Liver (tissue), 3 donors: ENCODE data around the gene COL19A1.
A peak's percentile ranks its signal among the peaks of the same experiment; 100 is the strongest.

ENCODE experiments used
- ATF3 ChIP-seq: IDR thresholded peaks from 2 replicates; pipeline ENCODE4 v1.6.1; 2016; ENCODE audit warnings: antibody characterized with exemption
- CTCF ChIP-seq: fragments of 150-350 bp; IDR thresholded peaks from 2 replicates; pipeline ENCODE4 v1.5.1; 2017; ENCODE audit warnings: improper control_type of control experiment, low read depth, low read length; ENCODE audit not compliant: missing input control
- FOXA1 ChIP-seq: IDR thresholded peaks from 2 replicates; pipeline ENCODE4 v1.6.1; 2016; ENCODE audit warnings: antibody characterized with exemption
- GABPA ChIP-seq, 2 donors: IDR thresholded peaks in 1 of 2; conservative IDR thresholded peaks in 1 of 2; 2 replicates each; pipeline ENCODE4 v1.6.1; 2016; ENCODE audit warnings: antibody characterized with exemption in 2 of 2, mild to moderate bottlenecking in 1 of 2, moderate library complexity in 1 of 2
- HNF4A ChIP-seq, 2 donors: conservative IDR thresholded peaks; 2 replicates each; pipeline ENCODE4 v1.6.1; 2016; ENCODE audit warnings: antibody characterized with exemption in 2 of 2, mild to moderate bottlenecking in 2 of 2
- MAX ChIP-seq: IDR thresholded peaks from 2 replicates; pipeline ENCODE4 v1.6.1; 2016; ENCODE audit warnings: antibody characterized with exemption
- RAD21 ChIP-seq, 2 donors: IDR thresholded peaks; 2 replicates each; pipeline ENCODE4 v1.6.1; 2016; ENCODE audit warnings: antibody characterized with exemption in 2 of 2, mild to moderate bottlenecking in 2 of 2
- REST ChIP-seq: IDR thresholded peaks from 2 replicates; pipeline ENCODE4 v1.6.1; 2016; ENCODE audit warnings: antibody characterized with exemption, mild to moderate bottlenecking
- TAF1 ChIP-seq: conservative IDR thresholded peaks from 2 replicates; pipeline ENCODE4 v1.6.1; 2016; ENCODE audit warnings: antibody characterized with exemption, mild to moderate bottlenecking
- YY1 ChIP-seq: IDR thresholded peaks from 2 replicates; pipeline ENCODE4 v1.6.1; 2016; ENCODE audit warnings: antibody characterized with exemption, mild to moderate bottlenecking
- donor health status: healthy.
- donor health status: healthy.

- TF ChIP-seq REST (no peak), CTCF (no peak), RAD21 (IDR thresholded peaks at IDR 0.05) (no peak), GABPA (IDR thresholded peaks at IDR 0.05 in 1 of 2, conservative IDR thresholded peaks at IDR 0.05 in 1 of 2) (no peak), FOXA1 (no peak), ATF3 (no peak), HNF4A (conservative IDR thresholded peaks at IDR 0.05) (peak; percentile 29 to 45), YY1 (peak; percentile 19), MAX (no peak), TAF1 (no peak)
Observed at GRCh38 chr6:70119218-70119835, 253.0 kb downstream of the COL19A1 start.
